C1 segment of cervical spinal cord (tissue), 14 donors: Measurements from ENCODE around the gene PACS2.
"Not testable (repeated sequence)": the region's sequence is repeated elsewhere in the genome, so short reads cannot be mapped to it uniquely, and the experiment has no call there.

Source experiments
- DNase-seq, 14 donors: peaks; one replicate each; lab custom pipeline; 2025; lab: John Stamatoyannopoulos, UW

Gene PACS2

GRCh38 chr14:105313381-105314286 lies 914 bp upstream of the PACS2 start:
- peak in 4 of 14 donors; percentile 53 to 75 (median 72) for DNase-seq

- DNase-seq = peak in 1 of 14 donors; percentile 24
These were observed 718 bp downstream of the PACS2 start for GRCh38 chr14:105315211-105315721.

- DNase-seq = peak in 1 of 14 donors; percentile 61
These were observed 1.5 kb downstream of the PACS2 start for GRCh38 chr14:105315941-105316576.

DNA sequence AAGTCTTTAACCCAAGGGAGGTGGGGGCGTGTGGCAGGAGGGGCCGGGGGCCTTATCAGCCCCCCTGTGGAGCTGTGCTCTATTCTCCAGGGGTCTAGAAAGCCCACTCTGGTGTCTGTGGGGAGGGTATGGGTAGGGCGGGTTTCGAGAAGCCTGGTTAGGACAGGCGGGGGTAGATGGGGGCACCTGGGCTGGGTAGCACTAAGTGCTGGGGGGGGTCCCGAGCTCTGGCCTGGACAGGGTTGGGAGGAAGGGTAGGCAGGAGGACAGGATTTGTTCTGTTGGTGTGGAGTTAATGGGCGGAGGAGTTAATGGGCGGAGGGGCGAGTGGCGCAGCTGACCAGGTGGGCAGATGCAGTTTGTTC lies 2.0 kb downstream of the PACS2 start:
- DNase-seq = no peak

GRCh38 chr14:105316968-105317510 lies 2.5 kb downstream of the PACS2 start:
- peak in 1 of 14 donors; percentile 37 for DNase-seq

GRCh38 chr14:105317546-105317945 lies 3.0 kb downstream of the PACS2 start:
- DNase-seq = peak in 6 of 14 donors; percentile 30 to 63 (median 46)

- DNase-seq = no peak
These were observed 8.4 kb downstream of the PACS2 start for GRCh38 chr14:105322791-105323556.

- DNase-seq = no peak
These were observed 9.1 kb downstream of the PACS2 start for GRCh38 chr14:105323663-105324062.

DNA sequence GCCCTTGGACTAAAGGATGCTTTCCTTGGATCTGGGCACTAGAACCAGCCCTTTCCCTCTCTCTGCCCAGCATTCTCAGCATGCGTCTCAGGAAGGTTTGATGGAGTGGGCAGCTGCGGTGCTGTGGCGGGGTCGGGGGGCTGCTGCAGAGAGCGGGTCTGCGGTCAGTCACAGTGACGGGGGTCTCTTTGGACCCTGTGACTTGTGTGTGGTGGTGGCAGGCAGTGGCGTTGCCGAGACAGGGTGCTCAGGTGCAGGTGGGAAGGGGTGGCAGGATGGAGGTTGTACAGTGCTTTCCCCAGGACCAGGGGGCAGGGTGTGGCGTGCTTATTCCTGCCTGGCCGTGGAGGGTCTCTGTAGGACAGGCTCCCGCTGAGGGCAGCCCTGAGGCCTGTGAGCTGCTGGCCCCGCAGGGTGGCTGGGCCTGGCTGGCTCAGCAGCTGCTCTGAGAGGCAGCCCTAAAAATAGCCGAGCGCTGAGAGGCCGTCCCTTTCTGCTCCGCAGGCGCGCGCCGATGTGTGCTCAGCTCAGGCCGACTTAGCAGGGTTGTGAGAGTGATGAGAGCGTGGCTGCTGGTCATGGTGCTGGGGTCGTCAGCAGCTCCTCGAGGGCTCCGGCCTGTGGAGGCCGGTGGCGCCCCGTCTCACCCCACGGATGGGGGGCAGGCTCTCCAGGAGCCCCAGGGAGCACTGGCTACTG lies 9.7 kb downstream of the PACS2 start:
- peak in 1 of 14 donors; percentile 74 for DNase-seq

- no peak for DNase-seq
These were observed 10.3 kb downstream of the PACS2 start for GRCh38 chr14:105324871-105325270.

- DNase-seq = no peak
These were observed 10.8 kb downstream of the PACS2 start for GRCh38 chr14:105325303-105325702.

- DNase-seq = no peak
These were observed 11.4 kb downstream of the PACS2 start for GRCh38 chr14:105325716-105326567.

GRCh38 chr14:105326568-105326867 lies 12.0 kb downstream of the PACS2 start:
- DNase-seq = no peak

GRCh38 chr14:105326891-105327694 lies 12.5 kb downstream of the PACS2 start:
- no peak for DNase-seq

GRCh38 chr14:105327695-105328045 lies 13.1 kb downstream of the PACS2 start:
- DNase-seq = not testable (repeated sequence)

- no peak for DNase-seq
These were observed 13.6 kb downstream of the PACS2 start for GRCh38 chr14:105328070-105328677.

DNA sequence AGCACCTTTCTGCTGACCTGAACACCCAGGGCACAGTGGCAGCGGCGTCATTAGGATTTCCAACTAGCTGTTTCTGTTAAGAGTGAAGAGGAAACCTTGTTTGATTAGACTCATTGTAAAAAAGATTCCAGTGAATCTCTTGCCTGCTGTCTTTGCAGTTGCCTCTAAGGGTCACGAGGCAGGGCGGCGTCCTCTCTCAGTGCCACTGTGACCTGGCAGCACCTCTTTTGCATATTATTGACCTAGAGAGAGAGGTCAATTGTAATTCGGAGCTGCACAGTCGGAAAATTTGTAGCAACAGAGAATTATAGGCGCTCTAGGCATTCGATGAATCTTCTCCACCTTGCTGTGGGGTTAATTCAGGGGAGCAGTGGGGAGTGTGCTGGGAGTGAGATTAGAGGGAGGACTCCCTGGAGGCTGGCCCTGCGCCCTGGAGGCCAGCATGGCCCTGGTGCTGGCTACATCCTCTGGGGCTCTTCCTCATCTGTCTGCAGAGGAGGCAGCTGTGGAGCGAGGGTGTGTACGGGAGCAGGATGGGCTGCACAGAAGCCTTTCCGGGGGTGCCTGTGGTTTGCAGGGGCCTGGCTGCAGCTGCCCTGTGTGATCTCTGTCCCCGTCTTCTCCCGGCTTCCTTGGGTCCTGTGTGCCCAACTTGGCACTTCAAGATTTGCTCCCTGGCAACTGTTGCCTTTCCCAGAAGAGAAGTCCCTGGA lies 14.3 kb downstream of the PACS2 start:
- DNase-seq = no peak

- no peak for DNase-seq
These were observed 15.0 kb downstream of the PACS2 start for GRCh38 chr14:105329411-105330150.
